HS-5 (cell line): ENCODE measurements around the gene LRRC4C.

Experiments used
- DNase-seq: peaks from one replicate; pipeline ENCODE4 v3.0.0-alpha.2; 2012; ENCODE audit warnings: low read depth

The LRRC4C gene

GRCh38 chr11:41323446-41323845 lies 136.0 kb downstream of the LRRC4C start:
- DNase-seq: no peak

GRCh38 chr11:41320653-41321052 lies 138.8 kb downstream of the LRRC4C start:
- no peak for DNase-seq

DNA sequence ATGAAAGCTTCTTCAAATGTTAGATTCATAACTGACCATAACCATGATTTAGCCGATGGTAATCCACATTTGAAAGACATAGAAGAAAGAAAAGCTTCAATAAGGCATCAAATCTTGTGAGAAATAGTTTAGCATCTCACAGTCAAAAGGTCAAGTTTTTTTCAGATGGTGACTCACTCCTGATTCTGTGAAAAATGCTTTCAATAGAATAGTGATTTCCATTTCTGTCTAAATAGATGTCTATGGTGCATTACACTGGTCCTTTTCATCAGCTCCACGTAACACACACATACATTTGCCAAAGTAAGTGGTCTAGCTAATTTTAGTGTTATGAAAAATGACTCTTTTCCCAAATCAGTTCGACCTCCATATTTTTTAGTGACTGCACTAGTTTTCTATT lies 139.2 kb downstream of the LRRC4C start:
- no peak for DNase-seq

DNA sequence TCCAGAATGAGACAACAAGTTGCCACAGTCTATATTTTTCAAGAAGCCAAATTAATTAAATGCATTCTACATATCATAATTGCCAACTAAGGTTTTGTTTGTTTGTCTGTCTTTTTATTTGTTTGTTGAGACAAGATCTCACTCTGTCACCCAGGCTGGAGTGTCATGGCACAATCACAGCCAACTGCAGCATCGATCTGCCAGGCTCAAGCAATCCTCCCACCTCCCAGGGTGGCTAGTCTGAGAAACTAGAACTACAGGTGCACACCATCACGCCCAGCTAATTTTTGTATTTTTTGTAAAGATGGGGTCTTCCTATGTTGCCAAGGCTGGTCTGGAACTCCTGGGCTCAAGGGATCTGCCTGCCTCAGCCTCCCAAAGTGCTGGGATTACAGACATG lies 140.0 kb downstream of the LRRC4C start:
- no peak for DNase-seq

DNA sequence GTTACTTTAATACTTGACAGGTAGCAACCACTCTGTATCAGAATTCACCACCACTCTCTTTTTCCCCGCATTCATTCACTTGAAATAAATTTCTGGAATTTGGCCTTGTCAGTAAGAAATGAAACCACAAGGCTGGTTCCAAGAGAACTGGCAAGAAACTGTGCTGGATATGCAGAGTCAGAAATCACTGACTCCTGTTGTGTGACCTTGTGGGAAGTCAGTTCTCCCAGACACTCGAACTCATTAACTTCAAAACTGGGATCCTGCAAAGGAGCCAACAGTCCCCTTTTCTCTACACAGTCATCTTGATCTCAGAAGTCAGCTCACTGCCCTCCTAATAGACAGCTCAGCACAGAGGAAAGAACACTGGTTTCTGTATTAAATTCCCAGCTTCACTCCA lies 142.7 kb downstream of the LRRC4C start:
- DNase-seq: no peak

GRCh38 chr11:41313226-41313625 lies 146.2 kb downstream of the LRRC4C start:
- no peak for DNase-seq

- no peak for DNase-seq
Measured at GRCh38 chr11:41309716-41310115, 149.7 kb downstream of the LRRC4C start.

- no peak for DNase-seq
Measured at GRCh38 chr11:41309111-41309522, 150.3 kb downstream of the LRRC4C start.

DNA sequence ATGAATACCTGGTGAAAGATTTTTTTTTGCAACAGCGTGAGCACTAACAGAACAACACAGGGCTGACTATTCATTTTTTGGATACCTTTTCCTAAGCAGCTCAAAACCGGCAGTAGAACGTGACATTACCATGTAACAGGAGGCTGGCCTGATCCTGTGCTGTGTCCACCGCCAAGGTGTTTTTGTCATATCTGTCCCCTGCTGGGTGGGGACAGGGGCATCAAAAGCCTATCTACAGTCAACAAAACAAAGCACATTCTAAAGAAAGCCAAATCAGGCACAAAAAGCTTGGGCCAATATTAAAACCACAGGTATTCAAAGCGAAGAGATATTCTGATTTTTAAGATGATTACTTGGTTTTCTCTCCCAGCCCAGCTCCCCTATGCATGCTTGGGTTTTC lies 151.2 kb downstream of the LRRC4C start:
- no peak for DNase-seq

DNA sequence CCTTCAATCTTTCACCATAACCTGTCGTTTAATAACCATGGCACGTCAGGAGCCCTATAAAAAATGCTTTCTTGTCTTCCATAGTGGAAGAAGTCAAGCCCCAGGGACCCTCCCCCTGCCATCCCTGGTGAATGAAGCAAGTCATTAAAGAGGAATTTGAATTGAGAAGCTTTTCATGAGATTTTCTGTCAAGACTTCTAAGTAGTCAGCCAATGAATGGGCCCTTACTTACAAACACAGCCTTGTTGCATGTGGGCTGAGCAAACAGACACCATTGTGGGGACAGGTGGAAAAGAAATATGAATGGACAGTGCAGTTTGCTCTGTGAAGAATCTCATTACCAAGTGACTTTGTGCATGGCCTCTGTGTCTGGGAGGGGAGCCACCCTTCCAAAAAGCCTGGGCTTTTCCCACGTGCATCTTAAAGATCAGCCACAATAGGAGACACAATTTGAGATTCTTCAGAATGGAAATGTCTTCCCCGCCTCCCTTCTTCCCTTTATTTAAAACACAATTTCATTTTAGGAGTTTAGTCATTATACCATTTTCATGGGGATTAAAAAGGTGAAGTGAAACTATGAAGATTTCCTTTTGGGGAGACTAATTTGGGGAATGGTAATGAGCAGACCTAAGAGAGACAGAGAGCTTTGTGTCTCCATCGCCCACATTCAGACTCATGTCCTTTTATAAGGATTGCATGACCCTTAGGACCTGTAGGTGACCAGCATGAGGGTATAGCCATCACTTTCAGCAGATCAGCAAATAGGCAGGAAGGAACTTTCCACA lies 152.0 kb downstream of the LRRC4C start:
- no peak for DNase-seq

DNA sequence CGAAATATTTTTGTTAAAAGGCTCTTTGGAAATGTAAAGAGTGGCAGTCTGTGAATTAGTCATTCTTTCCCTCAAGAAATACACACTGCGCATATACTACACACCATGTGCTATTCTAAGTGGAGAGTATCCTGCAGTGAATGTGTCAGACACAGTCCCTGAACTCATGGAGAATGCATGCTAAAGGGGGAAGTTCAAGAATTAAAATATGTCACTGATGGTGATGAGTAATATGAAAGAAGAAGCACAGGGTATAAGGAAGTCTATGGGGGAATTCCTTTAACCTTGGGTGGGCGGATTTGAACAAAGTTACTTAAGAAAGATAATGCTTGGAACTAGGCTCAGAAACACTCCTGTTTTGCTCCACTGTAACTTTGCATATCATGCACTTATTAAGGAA lies 153.0 kb downstream of the LRRC4C start:
- no peak for DNase-seq

- no peak for DNase-seq
Measured at GRCh38 chr11:41301023-41301422, 158.4 kb downstream of the LRRC4C start.

GRCh38 chr11:41289408-41289807 lies 170.0 kb downstream of the LRRC4C start:
- DNase-seq: no peak

DNA sequence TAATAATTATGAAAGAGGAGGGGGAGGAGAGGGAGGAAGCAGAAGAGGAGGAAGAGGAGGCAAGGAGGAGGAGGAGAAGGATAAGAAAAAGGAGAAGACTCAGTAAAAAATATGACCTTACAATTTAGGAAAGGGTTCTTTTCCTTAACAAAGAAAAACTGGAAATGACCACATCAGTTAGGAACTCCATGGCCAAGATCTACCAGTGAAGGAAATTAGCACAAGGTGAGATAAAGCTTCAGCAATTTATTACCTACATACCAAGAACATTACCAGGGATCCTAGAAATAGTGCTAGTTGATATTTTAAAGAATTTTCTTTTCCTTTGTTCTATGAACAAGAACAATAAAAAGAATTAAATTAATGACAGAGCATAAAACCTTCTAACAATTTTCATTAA lies 172.7 kb downstream of the LRRC4C start:
- no peak for DNase-seq

DNA sequence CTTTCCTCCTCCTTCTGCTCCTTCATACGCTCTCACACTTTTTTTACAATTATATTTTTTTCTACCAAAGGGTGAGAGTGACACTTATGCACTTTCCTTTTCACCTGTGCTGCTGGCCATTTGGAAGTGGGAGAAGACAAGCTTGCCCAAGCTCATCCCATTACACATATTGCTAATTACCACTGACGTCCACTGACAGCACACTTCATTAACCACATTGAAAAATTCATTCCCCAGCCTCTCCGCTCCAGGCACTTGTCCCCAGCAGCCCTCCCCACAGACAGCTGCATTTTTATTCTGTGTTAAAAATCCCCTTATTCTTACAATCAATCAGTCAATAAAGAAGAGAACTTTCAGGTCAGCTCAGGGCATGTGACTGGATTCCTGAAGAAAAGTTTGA lies 175.1 kb downstream of the LRRC4C start:
- DNase-seq: no peak

DNA sequence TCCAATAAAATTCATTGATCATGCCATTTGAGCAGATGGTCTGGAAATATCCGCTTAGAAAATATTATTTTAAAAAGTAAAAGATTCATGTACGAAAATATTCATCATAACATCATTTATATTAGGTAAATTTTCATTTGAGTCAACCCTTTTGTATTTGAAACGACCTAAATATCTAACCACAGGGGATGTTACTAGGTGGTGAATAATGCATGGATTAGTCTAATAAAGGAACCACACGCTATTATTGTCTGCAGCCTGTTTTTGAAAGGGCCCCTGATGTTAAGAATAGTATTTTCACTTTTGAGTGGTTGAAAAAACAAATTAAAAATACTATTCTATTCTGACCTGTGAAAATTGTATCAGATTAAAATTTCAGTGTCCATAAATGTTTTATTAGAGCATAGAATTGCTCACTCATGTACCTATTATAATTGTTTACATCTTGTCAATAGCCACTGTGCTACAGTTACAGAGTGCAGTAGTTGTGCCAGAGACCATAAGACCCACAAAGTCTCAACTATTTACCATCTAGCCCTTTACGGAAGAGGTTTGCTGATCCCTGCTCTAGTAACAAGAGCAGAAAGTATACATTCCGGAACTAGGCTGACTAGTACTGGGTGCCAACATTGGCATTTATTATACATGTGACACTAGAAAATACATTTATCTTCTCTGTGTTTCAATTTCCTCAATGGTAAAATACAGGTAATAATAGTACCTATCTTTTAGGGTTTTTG lies 176.1 kb downstream of the LRRC4C start:
- DNase-seq: no peak

- DNase-seq: no peak
Measured at GRCh38 chr11:41282395-41282794, 177.1 kb downstream of the LRRC4C start.

GRCh38 chr11:41281131-41281742 lies 178.2 kb downstream of the LRRC4C start:
- no peak for DNase-seq

GRCh38 chr11:41274831-41275230 lies 184.6 kb downstream of the LRRC4C start:
- DNase-seq: no peak

DNA sequence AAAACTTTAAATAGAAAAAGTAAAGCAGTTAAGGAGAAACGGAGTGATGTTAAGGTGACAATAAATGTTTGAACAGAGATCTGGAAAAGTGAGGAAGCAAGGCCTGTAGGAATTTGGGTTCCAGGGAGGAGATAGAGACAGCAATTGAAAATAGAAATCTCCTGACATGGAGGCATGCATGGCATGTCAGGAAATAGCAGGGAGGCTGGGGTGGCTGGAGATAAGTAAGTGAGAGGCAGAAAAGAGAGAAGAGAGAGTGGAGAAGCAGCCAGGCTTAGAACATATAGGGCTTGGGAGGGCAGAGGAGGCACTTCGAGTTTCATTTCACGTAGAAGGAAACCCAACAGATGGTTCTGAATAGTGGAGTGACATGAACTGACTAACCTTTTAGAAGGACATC lies 185.5 kb downstream of the LRRC4C start:
- no peak for DNase-seq

- DNase-seq: no peak
Measured at GRCh38 chr11:41267451-41267850, 192.0 kb downstream of the LRRC4C start.

DNA sequence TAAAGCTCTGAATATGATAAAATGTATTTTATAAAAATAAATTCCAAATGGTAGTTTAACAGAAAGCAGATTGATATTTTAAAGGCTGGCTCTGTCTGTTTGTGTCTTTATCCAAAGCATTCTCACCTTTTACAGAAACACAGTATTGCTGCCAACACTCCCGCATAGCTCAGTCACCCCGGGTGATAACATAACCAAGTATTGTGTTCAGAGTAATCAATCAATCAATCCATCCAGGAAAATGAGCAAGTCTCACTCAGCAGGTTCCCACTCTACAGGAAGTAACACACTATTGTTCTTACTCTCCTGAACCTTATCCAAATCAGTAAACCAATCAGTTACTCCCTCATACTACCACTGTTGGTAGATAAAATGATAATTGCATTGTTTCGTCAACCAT lies 203.4 kb downstream of the LRRC4C start:
- no peak for DNase-seq

GRCh38 chr11:41254966-41255365 lies 204.5 kb downstream of the LRRC4C start:
- no peak for DNase-seq
